Erythroblast (primary cell): ENCODE results near the gene MTREX.

Experiments
- DNase-seq, 2 experiments: peaks; one replicate each; lab custom pipeline; 2025; lab: John Stamatoyannopoulos, UW
- GATA1 ChIP-seq: IDR thresholded peaks from 2 replicates; pipeline ENCODE4 v1.6.1; 2011; ENCODE audit warnings: low read depth, mild to moderate bottlenecking, control low read depth, low read length, moderate library complexity
- POLR2A ChIP-seq: IDR thresholded peaks from 2 replicates; pipeline ENCODE4 v1.6.1; 2011; ENCODE audit warnings: mild to moderate bottlenecking, low read length

The MTREX gene

GRCh38 chr5:55463613-55464012, 155.8 kb downstream of the MTREX start:
- DNase-seq = no peak
- no peak for TF ChIP-seq GATA1
- no peak for TF ChIP-seq POLR2A

GRCh38 chr5:55467862-55468551, 160.2 kb downstream of the MTREX start:
- no peak for DNase-seq
- no peak for TF ChIP-seq POLR2A
- no peak for TF ChIP-seq GATA1

GRCh38 chr5:55469839-55470238, 162.1 kb downstream of the MTREX start:
- no peak for DNase-seq
- TF ChIP-seq GATA1 = no peak

- TF ChIP-seq GATA1 = no peak
- TF ChIP-seq POLR2A = no peak
Measured at GRCh38 chr5:55470282-55470681, 162.5 kb downstream of the MTREX start.

GRCh38 chr5:55471468-55471867, 163.7 kb downstream of the MTREX start:
- no peak for TF ChIP-seq POLR2A
- no peak for TF ChIP-seq GATA1
- no peak for DNase-seq

More at GRCh38 chr5:55470282-55470681, 162.5 kb downstream of the MTREX start:
- DNase-seq = no peak

GRCh38 chr5:55472642-55473041, 164.9 kb downstream of the MTREX start:
- TF ChIP-seq POLR2A (no peak), GATA1 (no peak)
- DNase-seq = no peak
